Activated CD4-positive, alpha-beta T cell treated with anti-CD3 and anti-CD28 coated beads for 4 hours (primary cell): ENCODE results near the gene ZFP57.
A peak's percentile ranks its signal among the peaks of the same experiment; 100 is the strongest.
"Not testable (repeated sequence)": the region's sequence is repeated elsewhere in the genome, so short reads cannot be mapped to it uniquely, and the experiment has no call there.

Experiments used
- DNase-seq, 2 donors: peaks; one replicate each; pipeline ENCODE4 v3.0.0-alpha.2; 2020

Gene ZFP57

DNA sequence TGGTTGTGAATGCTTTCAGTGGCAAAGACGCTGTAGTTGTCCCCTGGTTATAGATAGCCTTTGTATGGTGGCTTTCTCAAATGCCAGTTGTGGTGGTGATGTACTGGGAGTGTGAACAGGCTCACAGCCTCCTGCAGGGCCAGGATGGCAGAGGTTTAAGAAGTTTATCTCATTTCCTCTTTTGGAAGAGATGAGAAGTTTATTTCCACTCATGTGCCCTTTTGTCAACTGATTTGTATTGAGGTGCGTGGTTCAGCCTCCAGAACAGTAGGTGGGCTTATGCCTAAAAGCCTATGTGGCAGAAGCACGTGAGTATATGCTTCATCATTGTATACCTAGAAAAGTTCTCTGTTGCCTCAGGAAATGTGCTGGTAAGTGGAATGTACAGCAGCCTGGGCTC, 13.7 kb upstream of the ZFP57 start:
- DNase-seq, result no peak

DNA sequence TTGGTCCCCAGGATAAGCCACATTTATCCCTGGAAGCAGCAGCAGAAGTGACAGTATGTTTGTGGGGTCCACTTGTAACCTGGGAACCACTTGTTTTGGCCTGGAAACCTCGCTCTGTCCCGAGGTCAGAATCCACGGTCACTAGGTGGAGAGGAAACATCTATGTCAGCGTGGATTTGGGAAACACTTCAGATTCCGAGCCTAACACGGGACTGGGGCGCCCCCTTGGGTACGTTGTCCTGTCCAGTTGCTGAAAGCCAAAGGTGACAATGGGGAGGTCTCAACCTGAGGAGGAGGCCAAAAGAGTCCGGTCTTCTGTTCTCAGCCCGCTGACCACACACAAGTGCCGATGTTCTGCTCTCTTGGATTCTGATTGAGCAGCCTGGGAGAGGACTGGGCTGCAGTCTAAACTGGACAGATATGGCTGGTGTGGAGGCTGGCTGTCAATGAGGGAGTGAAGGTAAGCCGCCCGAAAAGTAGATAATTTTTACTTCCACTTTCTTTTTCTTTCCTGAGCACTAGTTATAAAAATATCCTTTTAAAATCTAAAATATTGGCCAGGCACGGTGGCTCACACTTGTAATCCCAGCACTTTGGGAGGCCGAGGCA, 4.9 kb upstream of the ZFP57 start:
- no peak for DNase-seq

DNA sequence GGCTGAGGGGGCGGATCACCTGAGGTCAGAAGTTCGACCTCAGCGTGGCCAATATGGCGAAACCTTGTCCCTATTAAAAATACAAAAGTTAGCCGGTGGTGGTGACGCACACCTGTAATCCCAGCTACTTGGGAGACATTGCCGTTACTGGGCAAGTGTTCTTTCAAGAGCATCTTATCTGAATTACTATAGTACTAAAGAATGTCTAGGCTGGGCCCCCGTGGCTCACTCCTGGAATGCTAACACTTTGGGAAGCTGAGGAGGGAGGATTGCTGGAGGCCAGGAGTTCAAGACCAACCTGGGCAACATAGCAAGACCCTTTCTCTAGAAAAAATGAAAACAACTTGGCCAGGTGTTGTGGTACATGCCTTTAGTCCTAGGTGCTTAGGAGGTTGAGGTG, 859 bp upstream of the ZFP57 start:
- DNase-seq, result no peak

DNA sequence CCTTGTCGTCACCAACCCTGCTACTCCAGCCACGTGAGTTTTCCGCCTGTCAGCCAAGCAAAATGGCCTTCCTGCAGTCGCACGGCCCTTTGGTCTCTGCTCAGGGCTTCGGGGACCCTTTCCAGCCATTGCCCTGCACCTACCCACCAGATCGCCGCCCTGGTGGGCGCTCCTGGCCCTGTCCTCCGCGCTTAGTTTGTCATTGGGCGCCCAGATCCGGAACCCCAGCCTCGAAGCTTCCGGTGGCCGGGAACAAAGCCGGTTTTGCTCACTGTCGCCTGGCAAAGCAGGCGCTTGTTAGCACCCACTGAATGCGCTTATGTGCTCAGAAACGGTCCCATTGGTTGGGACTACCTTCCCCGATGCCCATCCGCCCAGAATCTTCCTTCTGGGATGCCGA, 536 bp downstream of the ZFP57 start:
- no peak for DNase-seq

DNA sequence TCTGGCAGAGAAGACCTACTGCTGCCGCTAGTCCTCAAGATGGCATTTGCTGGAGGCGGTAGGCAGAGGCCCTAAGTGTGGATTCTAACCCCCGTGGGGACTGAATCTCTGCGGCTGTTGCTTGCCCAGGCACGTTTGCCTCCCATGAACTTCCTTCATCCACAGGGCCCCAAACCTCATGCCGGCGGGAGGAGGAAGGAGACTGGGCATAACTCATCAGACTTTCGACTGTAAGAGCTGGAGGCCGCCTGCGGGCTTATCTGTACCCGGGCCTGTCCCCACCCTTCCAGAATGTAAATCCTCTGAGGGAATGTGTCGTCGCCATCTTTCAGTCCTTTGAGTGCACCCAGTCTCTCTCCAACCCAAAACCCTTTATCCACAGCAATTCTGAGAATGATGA, 990 bp downstream of the ZFP57 start:
- DNase-seq, result no peak

DNA sequence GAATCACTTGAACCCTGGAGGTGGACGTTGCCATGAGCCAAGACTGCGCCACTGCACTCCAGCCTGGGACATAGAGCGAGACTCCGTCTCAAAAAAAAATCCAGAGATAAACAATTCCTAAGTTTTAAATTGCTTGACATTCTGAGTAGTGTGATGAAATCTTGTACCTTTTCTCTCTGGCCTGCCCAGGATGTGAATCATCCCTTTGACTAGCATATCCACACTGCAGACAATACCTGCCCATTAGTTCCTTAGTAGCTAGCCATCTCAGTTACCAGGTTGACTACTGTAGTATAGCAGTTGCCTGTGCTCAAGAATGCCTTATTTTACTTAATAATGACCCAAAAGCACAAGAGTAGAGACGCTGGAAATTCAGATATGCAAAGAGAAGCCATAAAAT, 2.8 kb downstream of the ZFP57 start:
- DNase-seq, result no peak

DNA sequence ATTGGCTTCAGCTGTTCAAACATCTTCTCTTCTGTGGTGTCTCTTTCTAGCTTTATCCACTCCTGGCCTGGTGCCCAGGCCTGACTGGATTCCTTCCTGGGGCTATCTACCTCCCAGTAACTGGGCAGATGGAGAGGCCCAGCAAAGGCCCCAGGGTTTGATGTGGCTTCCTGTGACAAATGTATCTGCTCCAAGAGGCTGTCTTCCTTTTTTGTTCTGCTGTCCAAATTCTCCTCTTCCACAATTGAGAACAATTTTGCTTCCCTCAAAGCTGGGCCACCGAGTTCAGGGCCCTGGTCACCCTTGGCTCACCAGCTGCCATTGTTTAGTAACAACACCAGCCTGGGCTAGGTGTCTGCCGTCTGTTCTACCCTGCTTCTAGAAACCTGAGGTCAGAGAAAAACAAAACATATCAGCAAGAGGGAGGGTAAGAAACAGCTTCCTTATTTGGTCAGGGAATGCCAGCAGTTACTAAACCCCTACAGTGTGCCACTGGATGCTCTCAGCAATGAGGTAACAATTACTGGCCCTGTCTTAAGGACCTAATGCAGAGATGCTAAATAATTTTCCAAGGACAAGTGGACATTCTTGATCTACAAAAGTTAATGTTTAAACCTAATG, 3.9 kb downstream of the ZFP57 start:
- no peak for DNase-seq

DNA sequence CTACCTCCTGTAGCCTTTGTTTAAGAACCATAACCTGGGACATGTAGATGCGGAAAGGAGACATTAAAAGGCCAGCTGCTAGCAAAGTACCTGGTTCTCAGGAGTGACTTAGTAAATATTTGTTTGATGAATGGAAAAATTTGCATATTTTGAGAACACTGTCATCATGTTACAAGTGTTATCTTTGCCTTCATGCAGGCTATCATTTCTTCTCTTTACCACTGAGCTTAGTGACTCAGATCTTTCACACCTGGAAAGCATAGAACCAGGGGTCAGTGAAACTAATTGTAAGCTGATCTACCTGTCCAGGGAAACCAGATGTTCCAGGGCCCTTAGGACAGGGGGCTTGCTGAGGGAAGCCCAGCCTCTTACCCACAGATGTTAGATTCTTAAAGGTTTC, 5.4 kb downstream of the ZFP57 start:
- no peak for DNase-seq

DNA sequence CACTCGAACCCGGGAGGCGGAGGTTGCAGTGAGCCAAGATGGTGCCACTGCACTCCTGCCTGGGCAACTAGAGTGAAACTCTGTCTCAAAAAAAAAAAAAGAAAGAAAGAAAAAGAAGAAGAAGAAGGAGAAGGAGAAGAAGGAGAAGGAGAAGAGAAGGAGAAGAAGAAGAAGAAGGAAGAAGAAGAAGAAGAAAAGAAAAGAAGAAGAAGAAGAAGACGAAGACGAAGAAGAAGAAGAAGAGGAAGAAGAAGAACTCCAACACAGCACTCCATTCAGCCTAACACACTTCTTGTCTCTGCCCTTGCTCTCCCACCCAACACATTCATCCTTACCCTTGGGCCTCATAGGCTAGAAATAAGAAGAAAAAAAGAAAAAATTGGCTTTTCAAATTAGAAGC, 6.9 kb downstream of the ZFP57 start:
- DNase-seq, result no peak

DNA sequence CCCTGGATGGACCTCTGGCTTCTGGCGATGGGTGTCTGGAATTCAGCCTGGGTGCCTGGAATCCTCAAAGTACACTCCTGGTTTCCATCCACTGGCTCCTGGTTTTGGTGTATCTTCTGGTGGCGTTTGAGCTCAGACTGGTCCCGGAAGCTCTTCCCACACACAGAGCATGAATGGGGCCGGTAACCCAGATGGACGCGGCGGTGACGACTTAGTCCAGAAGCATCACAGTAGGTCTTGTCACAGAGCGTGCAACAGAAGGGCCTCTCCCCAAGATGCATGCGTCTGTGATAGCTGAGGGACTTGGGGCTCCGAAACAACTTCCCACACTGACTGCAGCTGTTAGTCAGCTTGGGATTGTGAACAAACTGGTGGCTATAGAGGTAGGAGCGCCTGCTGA, 7.8 kb downstream of the ZFP57 start:
- no peak for DNase-seq

DNA sequence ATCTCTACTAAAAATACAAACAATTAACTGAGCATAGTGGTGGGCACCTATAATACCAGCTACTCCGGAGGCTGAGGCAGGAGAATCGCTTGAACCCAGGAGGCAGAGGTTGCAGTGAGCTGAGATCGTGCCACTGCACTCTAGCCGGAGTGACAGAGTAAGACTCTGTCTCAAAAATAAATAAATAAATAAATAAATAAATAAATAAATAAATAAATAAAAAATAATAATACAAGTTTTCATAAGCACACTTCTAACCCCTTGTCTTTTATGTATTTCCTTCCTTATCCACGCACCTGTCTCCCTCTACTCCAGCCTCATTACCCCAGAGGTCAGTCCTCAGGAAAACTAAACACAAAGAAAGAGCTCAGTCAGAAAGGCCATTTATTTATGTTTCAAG, 8.8 kb downstream of the ZFP57 start:
- DNase-seq, result not testable (repeated sequence)

DNA sequence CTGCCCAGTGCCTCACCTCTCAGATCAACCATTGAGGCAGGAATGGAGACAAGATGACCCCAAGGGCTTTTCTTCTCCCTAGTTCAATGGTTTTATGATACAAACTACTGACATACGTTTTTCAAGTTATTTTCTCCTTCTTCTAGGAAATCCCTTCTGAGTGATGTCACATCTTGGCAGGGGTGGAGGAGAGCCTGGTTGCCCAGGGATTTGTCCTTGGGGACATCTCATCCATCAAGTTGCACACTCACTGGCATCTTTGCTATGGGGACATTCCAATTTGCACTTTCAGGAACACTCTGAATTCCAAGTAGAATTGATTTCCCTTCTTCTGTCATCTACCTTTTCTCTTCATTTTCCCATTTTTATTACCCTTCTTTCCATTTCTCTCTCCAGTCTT, 9.9 kb downstream of the ZFP57 start:
- DNase-seq, result no peak

DNA sequence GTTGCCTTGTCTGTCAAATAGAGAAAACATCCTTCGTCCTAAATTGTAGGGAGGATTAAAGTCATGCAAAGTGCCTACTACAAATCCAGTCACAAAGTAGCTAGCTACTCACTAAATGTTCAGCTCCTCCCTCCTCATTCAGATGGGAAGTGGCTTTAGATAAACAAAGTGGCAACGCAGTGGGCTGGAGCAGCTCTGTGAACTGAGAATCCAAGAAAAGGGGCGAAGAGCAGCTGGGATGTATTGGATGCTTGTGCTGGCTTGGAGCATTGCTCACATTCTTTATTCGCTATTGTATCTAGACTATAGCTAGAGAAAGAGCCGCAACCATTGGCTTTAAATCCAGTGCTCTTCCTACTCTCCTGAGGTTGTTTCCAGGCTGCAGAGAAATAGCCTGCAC, 13.8 kb downstream of the ZFP57 start:
- no peak for DNase-seq

DNA sequence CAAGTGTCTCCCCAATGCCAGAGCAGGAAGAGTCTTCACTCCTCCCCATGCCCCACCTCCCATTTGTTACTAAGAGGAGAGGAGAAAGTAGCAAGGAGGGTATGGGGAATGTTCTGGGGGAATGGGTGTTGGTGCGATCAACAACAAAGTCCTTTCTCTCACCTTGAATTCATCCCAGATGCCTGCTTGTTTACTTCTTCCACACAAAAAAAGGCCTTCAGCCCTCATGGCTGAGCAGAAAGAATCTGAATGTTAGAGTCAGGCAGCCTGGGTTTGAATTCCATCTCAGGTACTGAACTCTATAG, 14.2 kb downstream of the ZFP57 start:
- DNase-seq, result no peak

DNA sequence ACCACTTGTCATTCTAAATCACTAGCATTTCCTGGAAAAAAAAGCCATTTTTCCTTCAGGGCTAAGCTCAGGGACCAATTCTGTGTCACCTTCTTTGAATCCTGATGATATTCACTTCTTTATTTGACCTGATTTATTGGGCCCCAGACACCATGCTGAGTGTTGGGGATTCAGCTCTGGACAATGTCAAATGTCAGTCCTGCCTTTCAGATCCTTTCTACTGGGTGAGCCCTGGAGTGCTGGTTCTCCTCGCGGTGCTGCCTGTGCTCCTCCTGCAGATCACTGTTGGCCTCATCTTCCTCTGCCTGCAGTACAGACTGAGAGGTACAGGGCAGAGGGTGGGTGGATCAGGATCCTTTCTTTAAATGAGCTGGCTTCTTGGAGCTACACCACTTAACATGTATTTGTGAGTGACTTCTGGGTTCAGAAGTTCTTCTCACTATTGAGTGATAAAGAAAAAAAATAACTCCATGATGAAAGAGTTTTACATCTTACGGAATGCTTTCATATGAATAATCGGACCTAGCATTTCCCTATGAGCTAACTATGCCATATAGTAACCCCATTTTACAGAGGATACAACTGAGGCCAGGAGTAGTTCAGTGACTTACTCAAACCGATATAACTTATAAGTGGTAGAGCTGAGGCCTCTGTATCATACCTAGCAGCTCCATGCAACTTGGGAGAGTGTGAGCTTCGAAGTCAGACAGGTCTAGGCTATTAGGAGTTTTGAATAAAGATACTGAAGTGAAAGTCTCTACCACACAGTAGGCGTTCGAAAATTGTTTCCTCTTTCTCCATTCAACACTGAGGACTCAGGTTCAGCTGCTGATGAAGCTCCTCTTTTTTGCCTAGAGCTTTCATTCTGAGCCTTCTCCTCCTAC, 14.8 kb downstream of the ZFP57 start:
- DNase-seq, result no peak

DNA sequence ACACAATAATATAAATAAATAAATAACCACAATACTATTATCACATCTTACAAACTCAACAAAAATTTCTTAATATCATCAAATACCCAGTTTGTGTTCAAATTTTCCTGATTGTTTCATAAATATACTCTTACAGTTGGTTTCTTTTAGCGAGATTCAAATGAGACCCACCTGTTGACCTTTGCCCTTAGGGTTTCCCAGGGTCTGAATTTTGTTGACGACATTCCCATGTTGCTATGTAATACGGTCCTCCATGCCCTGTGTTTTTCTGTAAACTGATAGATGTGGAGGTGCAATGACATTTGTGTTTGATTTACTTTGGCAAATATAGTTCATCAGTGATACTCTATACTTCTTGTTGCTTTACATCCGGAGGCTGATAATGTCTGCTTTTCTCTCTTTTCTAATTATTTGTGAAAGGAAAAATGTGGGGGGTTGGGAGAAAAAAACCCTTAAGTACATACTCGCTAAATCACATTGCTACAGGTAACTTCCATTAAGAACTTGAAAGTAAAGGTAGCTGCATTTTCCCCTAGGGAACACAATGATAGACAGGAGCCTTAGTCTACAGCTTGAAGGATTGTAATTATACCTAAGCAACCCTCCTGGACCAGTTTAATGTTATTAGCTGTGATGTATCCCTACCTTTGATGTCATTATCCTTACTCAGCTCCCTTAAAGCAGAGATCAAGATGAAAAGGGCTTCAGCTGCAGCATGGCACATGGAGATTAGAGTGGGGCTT, 17.5 kb downstream of the ZFP57 start:
- no peak for DNase-seq

DNA sequence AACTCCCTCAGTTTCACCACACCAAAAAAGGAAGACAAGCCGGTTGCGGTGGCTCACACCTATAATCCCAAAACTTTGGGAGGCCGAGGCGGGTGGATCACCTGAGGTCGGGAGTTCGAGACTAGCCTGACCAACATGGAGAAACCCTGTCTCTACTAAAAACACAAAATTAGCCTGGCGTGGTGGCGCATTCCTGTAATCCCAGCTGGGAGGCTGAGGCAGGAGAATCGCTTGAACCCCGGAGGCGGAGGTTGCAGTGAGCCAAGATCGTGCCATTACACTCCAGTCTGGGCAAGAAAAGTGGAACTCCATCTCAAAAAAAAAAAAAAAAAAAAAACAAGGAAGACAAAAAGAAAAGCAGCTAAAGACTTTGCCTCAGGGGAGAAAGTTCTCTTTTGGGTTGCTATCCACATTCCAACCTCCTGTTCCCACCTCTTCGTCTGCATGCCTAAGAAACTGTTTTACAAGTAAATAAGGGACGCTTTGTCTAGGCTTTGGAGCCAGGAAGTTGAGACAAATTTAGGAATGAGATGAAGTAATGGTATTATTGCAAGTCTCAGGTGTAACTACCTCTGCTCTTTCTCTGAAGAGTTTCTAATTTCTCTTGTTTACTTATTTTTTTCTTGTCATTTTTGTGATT, 19.3 kb downstream of the ZFP57 start:
- DNase-seq, result not testable (repeated sequence)

DNA sequence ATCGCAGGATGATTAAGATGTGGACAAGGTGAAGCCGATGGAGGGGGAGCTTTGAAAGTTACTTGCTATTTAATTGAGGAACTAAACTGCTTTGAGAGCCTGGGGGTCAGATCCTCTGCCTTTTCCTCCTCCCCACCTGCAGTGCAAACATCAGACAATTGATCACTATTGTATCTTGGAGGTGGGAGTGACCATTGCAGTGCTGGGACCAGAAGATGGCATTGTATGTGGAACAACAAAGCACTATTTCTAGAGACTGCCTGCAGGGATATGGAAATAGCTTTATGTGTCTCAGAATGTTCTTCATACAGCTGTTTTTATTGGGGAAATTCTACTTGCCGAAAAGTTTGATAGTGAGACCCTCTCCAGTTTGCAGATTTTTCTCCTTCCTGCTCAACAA, 19.9 kb downstream of the ZFP57 start:
- no peak for DNase-seq

DNA sequence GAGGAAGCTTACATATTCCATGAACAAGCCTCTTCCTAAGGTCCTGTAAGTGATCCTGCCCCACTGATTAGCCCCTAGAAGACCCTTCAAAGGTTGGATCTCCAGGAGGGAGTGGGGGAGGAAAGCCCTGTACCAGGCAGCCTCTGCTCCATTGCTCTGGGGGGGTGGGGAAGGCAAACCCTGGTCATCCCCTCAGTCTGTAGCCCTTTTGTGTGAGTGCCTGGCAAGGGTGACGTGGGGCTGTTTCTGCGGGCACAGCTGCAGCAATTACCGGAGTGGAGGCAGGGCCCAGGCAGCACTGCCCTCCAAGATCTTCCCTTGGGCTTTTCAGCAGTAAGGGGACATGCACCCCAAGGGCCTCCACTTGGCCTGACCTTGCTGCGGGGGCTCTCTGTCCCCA, 24.2 kb downstream of the ZFP57 start, which contains the start of gene MOG:
TSS of gene MOG (plus strand) at position 295 of the 400 bp plus-strand sequence. CDS start 118 bp downstream, outside the sequence.
- DNase-seq, result no peak

DNA sequence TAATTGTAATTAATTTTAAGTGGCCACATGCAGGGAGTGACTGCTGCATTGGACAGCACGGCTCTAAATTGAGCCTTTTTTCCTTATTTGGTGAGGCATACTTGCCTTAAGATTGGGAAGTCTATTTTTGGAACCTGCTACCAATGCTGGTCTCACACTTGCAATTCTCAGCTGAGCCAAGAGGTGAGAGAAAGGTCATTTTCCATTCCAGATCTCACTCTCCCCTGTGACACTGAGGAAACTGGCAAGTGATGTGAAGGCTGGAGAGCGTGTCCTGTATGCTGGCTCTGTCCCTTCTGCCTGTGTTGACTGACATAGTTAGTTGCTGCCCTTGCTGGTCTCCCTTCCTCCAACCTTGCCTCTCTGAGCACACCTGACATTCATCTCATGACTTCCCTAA, 24.8 kb downstream of the ZFP57 start:
- DNase-seq, result no peak

DNA sequence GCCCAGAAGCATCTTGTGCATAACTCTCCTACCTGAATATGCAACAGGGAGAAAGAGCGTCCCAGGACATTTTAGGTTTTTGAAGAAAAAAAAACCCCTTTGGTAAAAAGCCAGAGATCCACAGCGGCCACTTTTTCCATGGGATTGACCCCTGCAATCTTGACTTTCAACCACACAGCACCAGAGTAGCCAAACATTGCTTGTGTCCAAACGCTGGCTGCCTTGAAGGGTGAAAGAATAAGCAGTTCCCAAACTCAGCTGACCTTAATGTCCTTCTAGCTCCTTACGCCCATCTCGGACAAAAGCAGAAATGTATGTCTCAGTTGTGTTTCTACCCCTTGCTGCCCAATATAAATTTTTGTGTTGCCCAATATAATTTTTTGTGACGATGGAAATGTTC, 25.3 kb downstream of the ZFP57 start:
- no peak for DNase-seq

DNA sequence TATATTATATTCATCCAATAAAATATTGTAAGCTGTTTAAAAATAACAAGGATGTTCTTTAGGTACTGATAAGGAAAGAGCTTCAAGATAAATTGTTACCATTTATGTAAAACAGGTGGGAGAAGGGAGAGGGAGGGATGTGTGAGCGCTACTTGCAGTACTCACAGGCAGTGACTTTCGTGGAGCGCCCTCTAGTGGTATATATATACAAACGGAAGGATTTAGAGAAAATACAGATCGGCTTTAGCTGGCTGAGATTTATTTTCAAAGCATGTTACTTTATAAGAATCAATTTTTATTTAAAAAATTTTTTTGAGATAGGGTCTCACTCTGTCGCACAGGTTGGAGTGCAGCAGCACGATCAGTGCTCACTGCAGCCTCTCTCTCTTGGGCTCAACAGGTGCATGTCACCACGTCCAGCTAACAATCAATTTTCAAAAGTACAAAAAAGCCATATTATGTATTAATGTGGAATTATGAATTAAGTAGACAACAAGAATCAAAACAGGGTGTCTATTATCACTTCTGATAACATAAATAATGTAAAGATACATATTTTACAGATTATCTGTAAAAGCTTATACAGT, 27.4 kb downstream of the ZFP57 start:
- DNase-seq, result peak; percentile 46 to 52

DNA sequence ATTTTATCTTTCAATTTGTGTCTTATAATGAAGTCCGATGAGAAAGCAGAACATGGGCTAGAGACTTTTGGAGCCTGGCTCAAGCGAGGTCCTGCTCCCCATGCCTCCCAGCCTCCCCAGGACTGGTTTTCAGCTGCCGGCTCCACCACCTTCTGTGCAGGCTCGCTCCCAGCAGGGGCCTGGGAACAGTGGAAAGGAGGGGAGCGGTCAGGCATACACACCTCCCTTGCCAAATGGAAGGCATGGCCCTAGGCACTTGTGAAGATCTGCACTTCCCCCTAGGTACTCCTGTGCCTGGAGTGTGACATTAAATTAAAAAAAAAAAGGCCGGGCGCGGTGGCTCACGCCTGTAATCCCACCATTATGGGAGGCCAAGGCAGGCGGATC, 28.8 kb downstream of the ZFP57 start:
- DNase-seq, result no peak
